Body of pancreas (tissue), 4 donors: ENCODE results near the gene DRGX. TPM values are rescaled to one million over a fixed set of nuclear protein-coding genes. Genes with fewer than 3 reads are reported as not detected.
A peak's percentile ranks its signal among the peaks of the same experiment; 100 is the strongest.

Experiments
- ATAC-seq: fragments of 150-250 bp; one replicate; pipeline ENCODE4 v1.9.1; 2016
- DNase-seq, 4 donors: peaks; one replicate each; pipeline ENCODE4 v3.0.0-alpha.2; 2019
- H3K27ac ChIP-seq, 4 donors: fragments of 200-600 bp; sonication (generic); 1 replicate in 3 of 4; 2 replicates in 1 of 4; pipeline versions ENCODE4 v1.5.1 to v1.6.1; 2016 to 2019; ENCODE audit warnings: mild to moderate bottlenecking in 1 of 4, mixed read lengths in 1 of 4, moderate library complexity in 1 of 4
- H3K27me3 ChIP-seq, 2 donors: fragments of 200-600 bp; sonication (generic); one replicate each; pipeline ENCODE4 v1.6.0; 2016; ENCODE audit warnings: mild to moderate bottlenecking in 1 of 2
- H3K36me3 ChIP-seq, 2 donors: fragments of 200-600 bp; sonication (generic); replicated peaks in 1 of 2; 2 replicates each; pipeline ENCODE4 v1.5.1; 2016; ENCODE audit warnings: low read depth in 2 of 2; ENCODE audit not compliant: insufficient read depth in 1 of 2
- H3K4me1 ChIP-seq: fragments of 200-600 bp; sonication (generic); one replicate; pipeline ENCODE4 v1.6.0; 2016
- H3K4me3 ChIP-seq, 2 donors: fragments of 200-600 bp; sonication (generic); 1 replicate in 1 of 2; 2 replicates in 1 of 2; pipeline ENCODE4 v1.5.1; 2016 to 2019
- H3K9me3 ChIP-seq, 3 donors: fragments of 200-600 bp; sonication (generic); 1 replicate in 2 of 3; 2 replicates in 1 of 3; pipeline ENCODE4 v1.5.1; 2016
- CTCF ChIP-seq, 7 experiments: fragments of 450-650 bp in 4 of 7; fragments of 200-600 bp in 3 of 7; sonication (generic) in 3 of 7; IDR thresholded peaks; one replicate each; pipeline ENCODE4 v1.5.1; 2016 to 2019; ENCODE audit warnings: antibody characterized with exemption in 7 of 7
- POLR2A ChIP-seq, 3 donors: fragments of 450-650 bp; IDR thresholded peaks; one replicate each; pipeline ENCODE4 v1.6.1; 2016; ENCODE audit warnings: antibody characterized with exemption in 3 of 3, mild to moderate bottlenecking in 2 of 3
- WGBS, 2 donors: methylation state at CpG; one replicate each; pipeline ENCODE4 v1.1.5; 2017; 5-methylcytosine and 5-hydroxymethylcytosine counted together
- intact Hi-C: fragments of 100-400 bp; cut with DNase I; formaldehyde crosslinking; loops from one replicate; pipeline ENCODE4 v1.15.1; 2023
- total RNA-seq, 2 donors: library from RNA; depleted of rRNA; stranded (reverse); fragments of >200 nt; gene quantifications; one replicate each; pipeline ENCODE4 v1.1.0, GENCODE V29; 2016

DRGX gene
- total RNA-seq, 2 donors from 2014 or later, result not detected

GRCh38 chr10:49435225-49435624 lies 39.3 kb upstream of the DRGX start:
- Histone ChIP-seq H3K36me3 (no peaks in the 10 kb centered on the region), H3K4me1 (no peaks in the 10 kb centered on the region), H3K9me3 (no peaks in the 10 kb centered on the region), H3K27me3 (no peaks in the 10 kb centered on the region), H3K4me3 (no peak overlapping the region), H3K27ac (no peak overlapping the region)
- ATAC-seq, result peak; percentile 60
- WGBS, 2 donors, result 43 to 49% methylated on average over 2 of the region's 2 CpGs
- intact Hi-C loops, result no loop called here
- no peak for DNase-seq
- no peak for TF ChIP-seq POLR2A (IDR thresholded peaks at IDR 0.05)
- no peak for TF ChIP-seq CTCF (IDR thresholded peaks at IDR 0.05)

GRCh38 chr10:49433069-49433468 lies 37.2 kb upstream of the DRGX start:
- no peak for ATAC-seq
- intact Hi-C loops, result no loop called here
- 94 to 96% methylated on average over 2 of the region's 2 CpGs for WGBS, 2 donors
- Histone ChIP-seq H3K9me3 (no peaks in the 10 kb centered on the region), H3K4me1 (no peaks in the 10 kb centered on the region), H3K36me3 (no peaks in the 10 kb centered on the region), H3K27ac (no peak overlapping the region), H3K4me3 (no peak overlapping the region), H3K27me3 (no peaks in the 10 kb centered on the region)
- TF ChIP-seq POLR2A (IDR thresholded peaks at IDR 0.05) (no peak), CTCF (IDR thresholded peaks at IDR 0.05) (no peak)
- DNase-seq, result no peak

DNA sequence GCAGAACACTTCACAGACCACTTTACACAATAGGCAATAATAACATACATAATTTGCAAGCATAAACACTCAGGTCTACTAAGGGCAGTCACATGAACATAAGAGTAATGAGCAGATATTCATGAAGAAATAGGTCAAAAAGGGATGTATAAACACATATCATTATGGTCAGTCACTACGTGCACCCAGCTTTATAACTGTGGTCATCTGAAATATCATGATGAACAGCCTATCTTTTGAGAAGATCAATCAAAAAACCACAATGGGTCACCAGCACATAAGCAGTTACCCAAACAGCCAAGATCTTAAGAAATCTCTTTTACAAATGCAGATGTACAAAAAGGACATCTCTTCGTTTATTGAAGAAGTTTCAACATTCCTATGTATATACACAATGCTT lies 35.5 kb upstream of the DRGX start:
- no peak overlapping the region for H3K27ac ChIP-seq
- H3K9me3 ChIP-seq, result no peaks in the 10 kb centered on the region
- TF ChIP-seq POLR2A (IDR thresholded peaks at IDR 0.05), result no peak
- no peak for TF ChIP-seq CTCF (IDR thresholded peaks at IDR 0.05)
- 82 to 85% methylated on average over 2 of the region's 2 CpGs for WGBS, 2 donors
- DNase-seq (no peak), ATAC-seq (no peak)
- intact Hi-C loops, result no loop called here
- no peaks in the 10 kb centered on the region for H3K4me1 ChIP-seq
- H3K4me3 ChIP-seq, result no peak overlapping the region
- no peaks in the 10 kb centered on the region for H3K27me3 ChIP-seq
- no peaks in the 10 kb centered on the region for H3K36me3 ChIP-seq

- H3K27me3 ChIP-seq, result no peaks in the 10 kb centered on the region
- H3K36me3 ChIP-seq, result no peaks in the 10 kb centered on the region
- no peak for ATAC-seq
- no peak overlapping the region for H3K27ac ChIP-seq
- no peak for TF ChIP-seq POLR2A (IDR thresholded peaks at IDR 0.05)
- TF ChIP-seq CTCF (IDR thresholded peaks at IDR 0.05), result no peak
- WGBS, 2 donors, result 79 to 91% methylated on average over 5 of the region's 5 CpGs
- no peak overlapping the region for H3K4me3 ChIP-seq
- intact Hi-C loops, result no loop called here
- no peaks in the 10 kb centered on the region for H3K4me1 ChIP-seq
- peaks cover 0 to 4% (median 0%) of the 10 kb centered on the region in 3 donors for H3K9me3 ChIP-seq
- no peak for DNase-seq
Observed at GRCh38 chr10:49429458-49429857, 33.6 kb upstream of the DRGX start.

- DNase-seq, result no peak
- Histone ChIP-seq H3K27me3 (no peaks in the 10 kb centered on the region), H3K4me3 (no peak overlapping the region), H3K4me1 (no peaks in the 10 kb centered on the region), H3K9me3 (peaks cover 0 to 4% (median 0%) of the 10 kb centered on the region in 3 donors), H3K27ac (no peak overlapping the region), H3K36me3 (no peaks in the 10 kb centered on the region)
- 81 to 82% methylated on average over 8 to 9 of the region's 9 CpGs for WGBS, 2 donors
- intact Hi-C loops, result no loop called here
- TF ChIP-seq POLR2A (IDR thresholded peaks at IDR 0.05), result no peak
- no peak for TF ChIP-seq CTCF (IDR thresholded peaks at IDR 0.05)
- no peak for ATAC-seq
Observed at GRCh38 chr10:49426490-49427360, 30.8 kb upstream of the DRGX start.
